Panc1 (cell line): ENCODE measurements around the gene CDYL2. TPM values are rescaled to one million over a fixed set of nuclear protein-coding genes. Genes with fewer than 3 reads are reported as not detected.

Experiments used
- ATAC-seq: fragments of 200-7000 bp; cut with Tn5 transposase; 2 replicates; pipeline ENCODE4 v1.9.1; 2020; ENCODE audit warnings: mild to moderate bottlenecking, moderate library complexity
- BruUV-seq: library from RNA; stranded (reverse); fragments of 400-500 nt; replicated peaks from 2 replicates; lab custom pipeline; 2021; lab: Mats Ljungman, UMichigan
- CTCF ChIA-PET: fragments of 300-600 bp; sonication (Branson Sonifier 250); formaldehyde crosslinking; loops from one replicate; lab custom pipeline; 2022; ENCODE audit warnings: antibody characterized with exemption; lab: Charles Lee
- POLR2A ChIA-PET: fragments of 300-600 bp; sonication (Branson Sonifier 250); formaldehyde crosslinking; loops from one replicate; lab custom pipeline; 2022; ENCODE audit warnings: antibody characterized with exemption; lab: Charles Lee
- DNase-seq: peaks from one replicate; pipeline ENCODE4 v3.0.0-alpha.2; 2010; ENCODE audit warnings: low read depth, low spot score
- H3K27ac ChIP-seq: 2 replicates; pipeline ENCODE4 v1.5.1; 2011; ENCODE audit warnings: mild to moderate bottlenecking, low read length, inconsistent platforms
- H3K27me3 ChIP-seq: fragments of 200-500 bp; sonication (Bioruptor generic); 2 replicates; pipeline ENCODE4 v1.6.0; 2014; ENCODE audit warnings: low read length, inconsistent platforms; ENCODE audit not compliant: control insufficient read depth, insufficient read depth
- H3K36me3 ChIP-seq: fragments of 200-500 bp; sonication (Bioruptor generic); 2 replicates; pipeline ENCODE4 v1.5.1; 2014; ENCODE audit warnings: inconsistent platforms, mild to moderate bottlenecking, low read length, moderate library complexity; ENCODE audit not compliant: control insufficient read depth, insufficient read depth
- H3K4me1 ChIP-seq: 2 replicates; pipeline ENCODE4 v1.5.1; 2011; ENCODE audit warnings: inconsistent platforms, mild to moderate bottlenecking, low read length, moderate library complexity; ENCODE audit not compliant: control insufficient read depth, insufficient read depth
- H3K4me3 ChIP-seq, 2 experiments: 2 replicates each; pipeline ENCODE4 v1.5.1; 2011 to 2012; ENCODE audit warnings: low read depth in 2 of 2, low read length in 2 of 2, mild to moderate bottlenecking in 2 of 2, inconsistent platforms in 1 of 2, moderate library complexity in 1 of 2
- H3K9me3 ChIP-seq: fragments of 200-500 bp; sonication (Bioruptor generic); 2 replicates; pipeline ENCODE4 v1.5.1; 2014; ENCODE audit warnings: low read depth, mild to moderate bottlenecking, inconsistent platforms, low read length, moderate library complexity; ENCODE audit not compliant: control insufficient read depth, insufficient read depth
- CTCF ChIP-seq: fragments of 450-650 bp; IDR thresholded peaks from 2 replicates; pipeline ENCODE4 v1.5.1; 2017; ENCODE audit warnings: mild to moderate bottlenecking
- POLR2AphosphoS5 ChIP-seq: IDR thresholded peaks from 2 replicates; pipeline ENCODE4 v1.6.1; 2012; ENCODE audit warnings: mild to moderate bottlenecking, low read depth, low read length, moderate library complexity
- SIN3A ChIP-seq: IDR thresholded peaks from 2 replicates; pipeline ENCODE4 v1.6.1; 2012; ENCODE audit warnings: low read depth, mild to moderate bottlenecking, low read length, moderate library complexity, borderline replicate concordance; ENCODE audit not compliant: insufficient read depth
- TCF7L2 ChIP-seq: IDR thresholded peaks from 2 replicates; pipeline ENCODE4 v1.6.1; 2011; ENCODE audit warnings: mild to moderate bottlenecking, low read depth, low read length, inconsistent platforms
- in situ Hi-C: cut with HindIII; loops from 2 replicates; pipeline ENCODE4 v1.10.0; 2016; ENCODE audit warnings: low sequenced_read_pairs, low pct_unique_long_range_greater_than_20kb
- intact Hi-C: fragments of 100-400 bp; cut with micrococcal nuclease; formaldehyde crosslinking; loops from one replicate; pipeline ENCODE4 v1.10.0; 2022; ENCODE audit not compliant: unreplicated experiment
- total RNA-seq: library from RNA; stranded (reverse); gene quantifications from one replicate; pipeline ENCODE4 v1.2.1, GENCODE V29; 2021; ENCODE audit not compliant: unreplicated experiment
- TF ChIP-seq, protein P1 (sequence below), 2 experiments: IDR thresholded peaks; 2 replicates each; pipeline ENCODE4 v1.6.1; 2011 to 2012; ENCODE audit warnings: low read depth in 2 of 2, control low read depth in 1 of 2, low read length in 1 of 2, mild to moderate bottlenecking in 1 of 2, moderate library complexity in 1 of 2; ENCODE audit not compliant: insufficient read depth in 1 of 2

Gene CDYL2
- total RNA-seq, 1 experiment from 2014 or later, result 6.1 TPM

GRCh38 chr16:80615735-80616134, 188.7 kb downstream of the CDYL2 start:
- in situ Hi-C loops (no loop called here), intact Hi-C loops (no loop called here)
- Histone ChIP-seq H3K4me1 (no peaks in the 10 kb centered on the region), H3K27me3 (no peaks in the 10 kb centered on the region), H3K36me3 (no peaks in the 10 kb centered on the region), H3K4me3 (no peak overlapping the region), H3K9me3 (no peaks in the 10 kb centered on the region), H3K27ac (no peak overlapping the region)
- DNase-seq (no peak), ATAC-seq (no peak)
- no peak for TF ChIP-seq POLR2AphosphoS5
- no peak for TF ChIP-seq CTCF
- TF ChIP-seq, protein P1, sequence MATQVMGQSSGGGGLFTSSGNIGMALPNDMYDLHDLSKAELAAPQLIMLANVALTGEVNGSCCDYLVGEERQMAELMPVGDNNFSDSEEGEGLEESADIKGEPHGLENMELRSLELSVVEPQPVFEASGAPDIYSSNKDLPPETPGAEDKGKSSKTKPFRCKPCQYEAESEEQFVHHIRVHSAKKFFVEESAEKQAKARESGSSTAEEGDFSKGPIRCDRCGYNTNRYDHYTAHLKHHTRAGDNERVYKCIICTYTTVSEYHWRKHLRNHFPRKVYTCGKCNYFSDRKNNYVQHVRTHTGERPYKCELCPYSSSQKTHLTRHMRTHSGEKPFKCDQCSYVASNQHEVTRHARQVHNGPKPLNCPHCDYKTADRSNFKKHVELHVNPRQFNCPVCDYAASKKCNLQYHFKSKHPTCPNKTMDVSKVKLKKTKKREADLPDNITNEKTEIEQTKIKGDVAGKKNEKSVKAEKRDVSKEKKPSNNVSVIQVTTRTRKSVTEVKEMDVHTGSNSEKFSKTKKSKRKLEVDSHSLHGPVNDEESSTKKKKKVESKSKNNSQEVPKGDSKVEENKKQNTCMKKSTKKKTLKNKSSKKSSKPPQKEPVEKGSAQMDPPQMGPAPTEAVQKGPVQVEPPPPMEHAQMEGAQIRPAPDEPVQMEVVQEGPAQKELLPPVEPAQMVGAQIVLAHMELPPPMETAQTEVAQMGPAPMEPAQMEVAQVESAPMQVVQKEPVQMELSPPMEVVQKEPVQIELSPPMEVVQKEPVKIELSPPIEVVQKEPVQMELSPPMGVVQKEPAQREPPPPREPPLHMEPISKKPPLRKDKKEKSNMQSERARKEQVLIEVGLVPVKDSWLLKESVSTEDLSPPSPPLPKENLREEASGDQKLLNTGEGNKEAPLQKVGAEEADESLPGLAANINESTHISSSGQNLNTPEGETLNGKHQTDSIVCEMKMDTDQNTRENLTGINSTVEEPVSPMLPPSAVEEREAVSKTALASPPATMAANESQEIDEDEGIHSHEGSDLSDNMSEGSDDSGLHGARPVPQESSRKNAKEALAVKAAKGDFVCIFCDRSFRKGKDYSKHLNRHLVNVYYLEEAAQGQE (IDR thresholded peaks at IDR 0.05; ENCODE audit: insufficient read depth in 1 of 2, low read depth in 2 of 2, low read length in 1 of 2), result no peak
- no peak for TF ChIP-seq TCF7L2
- TF ChIP-seq SIN3A, result no peak
- CTCF ChIA-PET, result interaction anchor here (0.7 kb wide), 1 partner anchor 15 kb away, joined by 3 read pairs; no protein-coding TSS in a partner anchor
- POLR2A ChIA-PET, result no interaction called here
- BruUV-seq, result no TSS peak

- Histone ChIP-seq H3K4me3 (no peak overlapping the region), H3K36me3 (no peaks in the 10 kb centered on the region), H3K4me1 (no peaks in the 10 kb centered on the region), H3K27ac (no peak overlapping the region), H3K9me3 (no peaks in the 10 kb centered on the region), H3K27me3 (no peaks in the 10 kb centered on the region)
- no peak for TF ChIP-seq CTCF
- in situ Hi-C loops (no loop called here), intact Hi-C loops (no loop called here)
- ChIA-PET CTCF (interaction anchor here (0.7 kb wide), 1 partner anchor 16 kb away, joined by 3 read pairs; no protein-coding TSS in a partner anchor), POLR2A (no interaction called here)
- ATAC-seq (0 out of 2 replicates have a peak, but pooled peaks have one; percentile 48), DNase-seq (no peak)
- no TSS peak for BruUV-seq
These were observed 189.3 kb downstream of the CDYL2 start for GRCh38 chr16:80614908-80615671.
